Measurements from ENCODE around the gene FGGY. TPM values are rescaled to one million over a fixed set of nuclear protein-coding genes. Genes with fewer than 3 reads are reported as not detected.

FGGY gene
- total RNA-seq, 4 donors from 2014 or later: 20.6 to 138 (median 32.8) TPM

DNA sequence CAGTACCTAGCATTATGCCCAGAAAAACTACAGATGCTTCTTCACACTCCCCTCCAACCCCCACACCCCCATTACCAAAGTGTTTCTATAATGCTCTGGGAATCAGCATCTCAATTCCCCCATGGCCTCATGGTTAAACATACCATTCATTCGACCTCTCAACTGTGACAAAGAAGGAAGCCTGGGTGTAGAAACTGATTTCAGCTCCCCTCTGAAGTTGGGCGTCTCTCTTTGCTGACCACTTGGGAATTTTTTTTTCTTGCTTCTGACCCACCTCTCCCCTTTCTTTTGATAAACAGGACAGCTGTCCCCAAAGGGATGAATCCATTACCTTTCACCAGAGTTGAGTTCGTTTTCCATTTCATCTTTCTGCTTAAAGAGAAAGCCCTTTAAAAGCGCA lies 401.5 kb downstream of the FGGY start:
- TF ChIP-seq POLR2A (IDR thresholded peaks at IDR 0.05): no peak
- TF ChIP-seq, protein P1, sequence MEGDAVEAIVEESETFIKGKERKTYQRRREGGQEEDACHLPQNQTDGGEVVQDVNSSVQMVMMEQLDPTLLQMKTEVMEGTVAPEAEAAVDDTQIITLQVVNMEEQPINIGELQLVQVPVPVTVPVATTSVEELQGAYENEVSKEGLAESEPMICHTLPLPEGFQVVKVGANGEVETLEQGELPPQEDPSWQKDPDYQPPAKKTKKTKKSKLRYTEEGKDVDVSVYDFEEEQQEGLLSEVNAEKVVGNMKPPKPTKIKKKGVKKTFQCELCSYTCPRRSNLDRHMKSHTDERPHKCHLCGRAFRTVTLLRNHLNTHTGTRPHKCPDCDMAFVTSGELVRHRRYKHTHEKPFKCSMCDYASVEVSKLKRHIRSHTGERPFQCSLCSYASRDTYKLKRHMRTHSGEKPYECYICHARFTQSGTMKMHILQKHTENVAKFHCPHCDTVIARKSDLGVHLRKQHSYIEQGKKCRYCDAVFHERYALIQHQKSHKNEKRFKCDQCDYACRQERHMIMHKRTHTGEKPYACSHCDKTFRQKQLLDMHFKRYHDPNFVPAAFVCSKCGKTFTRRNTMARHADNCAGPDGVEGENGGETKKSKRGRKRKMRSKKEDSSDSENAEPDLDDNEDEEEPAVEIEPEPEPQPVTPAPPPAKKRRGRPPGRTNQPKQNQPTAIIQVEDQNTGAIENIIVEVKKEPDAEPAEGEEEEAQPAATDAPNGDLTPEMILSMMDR (IDR thresholded peaks at IDR 0.05): no peak
- Histone ChIP-seq H3K9me3 (no peaks in the 10 kb centered on the region), H3K27me3 (no peaks in the 10 kb centered on the region), H3K4me3 (no peak overlapping the region), H3K36me3 (no peaks in the 10 kb centered on the region), H3K27ac (peak overlapping the region; percentile 37 to 73), H3K4me1 (peaks cover 0 to 6% of the 10 kb centered on the region in 2 donors)
- intact Hi-C loops (cut with DNase I; ENCODE audit: low total_unique reads): loop anchor here (5.0 kb wide), 1 partner anchor 956 kb away; no protein-coding TSS in a partner anchor
- no peak for DNase-seq

DNA sequence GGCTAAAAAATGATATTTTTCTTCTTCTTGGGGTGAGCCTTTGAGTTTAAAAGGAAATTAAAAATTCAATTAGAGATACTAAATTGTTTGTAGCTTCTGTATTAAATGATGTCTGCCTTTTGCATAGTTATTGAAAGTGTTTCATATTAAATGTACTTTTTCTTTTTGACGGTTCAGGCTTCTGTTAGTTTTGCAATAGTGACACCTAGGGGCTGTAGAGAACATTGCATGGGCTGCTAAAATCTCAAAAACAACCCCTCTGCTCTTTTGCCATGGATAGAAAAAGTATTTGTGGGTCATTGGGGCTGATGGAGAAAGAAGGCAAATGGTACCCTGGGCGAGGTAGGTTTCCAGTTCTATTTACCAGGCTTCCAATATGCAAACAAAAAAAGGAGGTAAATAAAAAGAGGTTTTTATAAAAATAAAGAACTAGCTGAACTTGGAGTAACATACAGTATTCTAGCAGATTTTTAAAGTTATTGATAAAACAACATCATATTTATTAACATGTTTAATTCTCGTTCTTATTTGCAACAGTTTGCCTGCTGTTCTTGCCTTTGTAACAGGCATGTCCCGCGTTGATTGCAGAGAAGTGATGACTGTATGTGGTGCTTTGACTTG lies 402.4 kb downstream of the FGGY start:
- no peaks in the 10 kb centered on the region for H3K9me3 ChIP-seq
- peak overlapping the region; percentile 37 to 73 for H3K27ac ChIP-seq
- H3K36me3 ChIP-seq: no peaks in the 10 kb centered on the region
- TF ChIP-seq, protein P1 (IDR thresholded peaks at IDR 0.05): peak; percentile 89 to 95 (median 94)
- no peak for TF ChIP-seq POLR2A (IDR thresholded peaks at IDR 0.05)
- H3K4me1 ChIP-seq: peaks cover 0 to 7% of the 10 kb centered on the region in 2 donors
- no peak overlapping the region for H3K4me3 ChIP-seq
- intact Hi-C loops (cut with DNase I; ENCODE audit: low total_unique reads): loop anchor here (5.0 kb wide), 1 partner anchor 957 kb away; no protein-coding TSS in a partner anchor
- no peak for DNase-seq
- no peaks in the 10 kb centered on the region for H3K27me3 ChIP-seq

DNA sequence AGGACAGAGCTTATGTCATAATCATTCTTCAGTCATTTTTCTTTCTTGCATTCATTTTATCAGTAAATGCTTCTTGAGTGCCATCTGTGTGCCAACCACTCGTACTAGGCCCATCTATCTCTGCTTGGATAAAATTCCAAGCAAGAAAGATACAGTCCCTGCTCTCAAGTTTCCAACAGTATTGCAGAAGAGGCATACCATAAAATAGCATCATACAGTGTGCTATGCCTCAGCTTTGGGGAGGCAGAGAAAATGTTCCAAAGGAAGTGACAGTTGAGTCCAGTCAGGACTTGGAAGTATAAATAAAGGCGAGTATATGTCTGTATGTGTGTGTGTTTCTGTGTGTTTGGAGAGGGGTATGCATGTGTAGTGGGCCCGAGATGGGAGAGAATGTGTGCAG lies 404.5 kb downstream of the FGGY start:
- no peak for DNase-seq
- intact Hi-C loops (cut with DNase I; ENCODE audit: low total_unique reads): no loop called here
- H3K4me1 ChIP-seq: peaks cover 0 to 25% of the 10 kb centered on the region in 2 donors
- TF ChIP-seq, protein P1 (IDR thresholded peaks at IDR 0.05): no peak
- TF ChIP-seq POLR2A (IDR thresholded peaks at IDR 0.05): no peak
- no peaks in the 10 kb centered on the region for H3K36me3 ChIP-seq
- no peak overlapping the region for H3K4me3 ChIP-seq
- no peaks in the 10 kb centered on the region for H3K9me3 ChIP-seq
- no peak overlapping the region for H3K27ac ChIP-seq
- no peaks in the 10 kb centered on the region for H3K27me3 ChIP-seq

DNA sequence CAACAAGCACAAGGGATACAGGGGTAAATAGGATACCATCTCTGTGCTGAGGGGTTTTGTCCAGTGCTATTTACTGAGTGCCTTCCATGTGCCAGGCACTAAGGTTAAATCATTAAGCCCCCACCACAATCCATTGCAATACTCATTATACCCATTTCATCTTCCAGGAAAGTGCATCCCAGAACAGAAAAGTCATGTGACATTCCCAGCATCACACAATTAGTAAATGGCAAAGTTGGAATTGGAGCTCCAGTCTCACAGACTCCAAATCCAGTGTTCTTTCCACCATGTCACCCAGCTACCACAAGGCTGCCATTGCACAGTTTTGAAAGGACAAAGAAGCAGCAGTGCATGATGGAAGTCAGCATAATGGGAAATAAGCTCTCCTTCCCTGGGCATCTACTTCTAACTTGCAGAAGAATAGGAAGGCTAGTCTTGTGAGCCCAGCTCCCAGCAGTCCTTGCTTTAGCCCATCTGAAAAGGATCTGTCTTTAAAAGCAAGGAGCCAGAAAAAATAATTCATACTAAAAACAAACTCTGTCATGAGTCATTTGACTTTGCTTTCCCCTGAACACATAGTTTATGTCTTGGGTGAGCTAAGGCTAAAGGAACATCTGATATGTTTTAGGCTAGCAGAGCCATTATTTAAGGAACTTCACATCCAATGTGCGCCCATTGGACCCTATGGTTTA lies 406.5 kb downstream of the FGGY start:
- DNase-seq: peak; percentile 31 to 61
- Histone ChIP-seq H3K4me1 (peaks cover 0 to 35% of the 10 kb centered on the region in 2 donors), H3K27me3 (no peaks in the 10 kb centered on the region), H3K36me3 (no peaks in the 10 kb centered on the region), H3K27ac (peak overlapping the region; percentile 78 to 88), H3K9me3 (no peaks in the 10 kb centered on the region), H3K4me3 (no peak overlapping the region)
- TF ChIP-seq POLR2A (IDR thresholded peaks at IDR 0.05): no peak
- TF ChIP-seq, protein P1 (IDR thresholded peaks at IDR 0.05): no peak
- intact Hi-C loops (cut with DNase I; ENCODE audit: low total_unique reads): no loop called here

DNA sequence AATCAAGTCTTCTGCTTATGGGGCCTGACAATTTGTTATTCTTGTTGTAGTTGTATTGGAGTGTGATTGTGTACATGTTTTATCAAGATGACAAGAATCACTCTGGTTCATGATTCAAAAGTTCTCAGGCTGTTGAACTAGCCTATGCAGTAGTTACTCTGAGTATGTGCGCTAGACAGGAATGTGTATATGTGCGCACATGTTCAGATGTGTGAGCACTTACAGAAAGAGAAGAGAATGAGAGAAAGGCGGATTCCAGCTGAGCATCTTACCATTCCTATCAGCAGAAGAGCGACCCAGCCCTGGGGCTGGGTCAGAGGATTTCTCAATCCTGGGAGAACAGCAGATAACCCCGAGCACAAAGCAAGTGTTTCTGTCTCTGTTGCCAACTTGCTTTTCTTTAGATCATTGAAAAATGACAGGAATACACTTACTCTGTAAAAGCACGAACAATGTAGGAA lies 407.1 kb downstream of the FGGY start:
- intact Hi-C loops (cut with DNase I; ENCODE audit: low total_unique reads): no loop called here
- TF ChIP-seq, protein P1 (IDR thresholded peaks at IDR 0.05): no peak
- TF ChIP-seq POLR2A (IDR thresholded peaks at IDR 0.05): no peak
- no peak overlapping the region for H3K4me3 ChIP-seq
- H3K36me3 ChIP-seq: no peaks in the 10 kb centered on the region
- H3K9me3 ChIP-seq: no peaks in the 10 kb centered on the region
- DNase-seq: peak in 1 of 2 donors; percentile 35
- no peaks in the 10 kb centered on the region for H3K27me3 ChIP-seq
- peak overlapping the region; percentile 78 to 88 for H3K27ac ChIP-seq
- H3K4me1 ChIP-seq: peaks cover 0 to 31% of the 10 kb centered on the region in 2 donors

Measured in uterus (tissue), 4 donors.